ENCODE data around the gene RCAN1.
A peak's percentile ranks its signal among the peaks of the same experiment; 100 is the strongest.

DNA sequence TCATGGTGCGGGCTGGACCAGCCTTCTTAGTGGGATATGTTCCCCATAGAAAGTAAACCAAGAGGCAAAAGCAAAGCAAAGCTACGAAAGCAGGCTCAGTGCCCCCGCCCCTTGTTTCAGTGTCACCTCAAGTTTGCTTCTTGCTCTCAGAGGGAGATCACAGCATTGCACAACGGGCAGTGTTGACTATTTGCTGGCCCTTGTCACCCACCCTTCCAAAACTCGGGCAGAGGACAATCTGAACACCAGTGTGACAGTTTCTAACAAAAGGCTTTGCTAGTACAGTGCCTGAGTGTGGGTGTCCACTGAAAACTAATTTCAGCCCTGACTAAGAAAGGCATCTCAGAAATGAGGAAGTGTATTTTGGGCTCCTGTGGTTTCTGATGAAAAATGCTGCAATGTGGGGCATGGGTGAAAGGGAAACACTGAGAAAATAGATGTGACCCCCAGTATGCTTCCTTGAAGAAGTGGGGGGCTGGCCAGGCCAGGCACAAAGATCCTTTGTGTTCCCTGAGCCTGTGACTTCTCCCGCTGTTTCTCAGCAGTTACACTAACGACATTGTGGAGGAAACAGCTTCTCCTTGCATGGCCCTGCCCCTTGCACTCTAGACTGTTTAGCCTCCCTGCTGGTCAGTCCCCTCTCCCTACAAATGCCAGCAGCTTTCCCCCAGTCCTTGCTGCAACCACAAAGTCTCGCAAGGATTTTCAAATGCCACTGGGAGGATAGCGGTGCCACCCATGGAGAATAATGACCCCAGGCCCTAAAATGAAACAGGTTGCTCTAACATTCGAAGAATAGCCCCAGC lies 69.6 kb downstream of the RCAN1 start:
- no peak for TF ChIP-seq ZNF696 (CRISPR knock-in tag; conservative IDR thresholded peaks at IDR 0.05)
- TF ChIP-seq ZNF311 (CRISPR knock-in tag; IDR thresholded peaks at IDR 0.05): peak; percentile 56; the same call in 1 of the 2 replicates
- 0 out of 2 replicates have a peak, but pooled peaks have one; percentile 46 for TF ChIP-seq NR2C2 (CRISPR knock-in tag; IDR thresholded peaks at IDR 0.05)
- peak; percentile 92 for TF ChIP-seq NR2C2 (tag; IDR thresholded peaks at IDR 0.05)
- TF ChIP-seq POLR2AphosphoS5 (IDR thresholded peaks at IDR 0.05; ENCODE audit: control insufficient read depth, insufficient read depth, low read depth, low read length): no peak
- no peak for TF ChIP-seq EZH2 (IDR thresholded peaks at IDR 0.05; ENCODE audit: borderline replicate concordance, low read depth, low read length)
- TF ChIP-seq, protein P1, sequence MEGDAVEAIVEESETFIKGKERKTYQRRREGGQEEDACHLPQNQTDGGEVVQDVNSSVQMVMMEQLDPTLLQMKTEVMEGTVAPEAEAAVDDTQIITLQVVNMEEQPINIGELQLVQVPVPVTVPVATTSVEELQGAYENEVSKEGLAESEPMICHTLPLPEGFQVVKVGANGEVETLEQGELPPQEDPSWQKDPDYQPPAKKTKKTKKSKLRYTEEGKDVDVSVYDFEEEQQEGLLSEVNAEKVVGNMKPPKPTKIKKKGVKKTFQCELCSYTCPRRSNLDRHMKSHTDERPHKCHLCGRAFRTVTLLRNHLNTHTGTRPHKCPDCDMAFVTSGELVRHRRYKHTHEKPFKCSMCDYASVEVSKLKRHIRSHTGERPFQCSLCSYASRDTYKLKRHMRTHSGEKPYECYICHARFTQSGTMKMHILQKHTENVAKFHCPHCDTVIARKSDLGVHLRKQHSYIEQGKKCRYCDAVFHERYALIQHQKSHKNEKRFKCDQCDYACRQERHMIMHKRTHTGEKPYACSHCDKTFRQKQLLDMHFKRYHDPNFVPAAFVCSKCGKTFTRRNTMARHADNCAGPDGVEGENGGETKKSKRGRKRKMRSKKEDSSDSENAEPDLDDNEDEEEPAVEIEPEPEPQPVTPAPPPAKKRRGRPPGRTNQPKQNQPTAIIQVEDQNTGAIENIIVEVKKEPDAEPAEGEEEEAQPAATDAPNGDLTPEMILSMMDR (IDR thresholded peaks at IDR 0.05 in 2 of 3, conservative IDR thresholded peaks at IDR 0.05 in 1 of 3; ENCODE audit: insufficient read depth in 2 of 3, low read depth in 1 of 3, low read length in 3 of 3): no peak
- no peak for TF ChIP-seq SRSF1 (IDR thresholded peaks at IDR 0.05; ENCODE audit: low read depth, low read length)
